ENCODE results near the gene ETS1. TPM values are rescaled to one million over a fixed set of nuclear protein-coding genes. Genes with fewer than 3 reads are reported as not detected.
"Not testable (repeated sequence)": the region's sequence is repeated elsewhere in the genome, so short reads cannot be mapped to it uniquely, and the experiment has no call there.

Gene ETS1
- total RNA-seq, 1 donor from 2014 or later: 90.8 TPM

DNA sequence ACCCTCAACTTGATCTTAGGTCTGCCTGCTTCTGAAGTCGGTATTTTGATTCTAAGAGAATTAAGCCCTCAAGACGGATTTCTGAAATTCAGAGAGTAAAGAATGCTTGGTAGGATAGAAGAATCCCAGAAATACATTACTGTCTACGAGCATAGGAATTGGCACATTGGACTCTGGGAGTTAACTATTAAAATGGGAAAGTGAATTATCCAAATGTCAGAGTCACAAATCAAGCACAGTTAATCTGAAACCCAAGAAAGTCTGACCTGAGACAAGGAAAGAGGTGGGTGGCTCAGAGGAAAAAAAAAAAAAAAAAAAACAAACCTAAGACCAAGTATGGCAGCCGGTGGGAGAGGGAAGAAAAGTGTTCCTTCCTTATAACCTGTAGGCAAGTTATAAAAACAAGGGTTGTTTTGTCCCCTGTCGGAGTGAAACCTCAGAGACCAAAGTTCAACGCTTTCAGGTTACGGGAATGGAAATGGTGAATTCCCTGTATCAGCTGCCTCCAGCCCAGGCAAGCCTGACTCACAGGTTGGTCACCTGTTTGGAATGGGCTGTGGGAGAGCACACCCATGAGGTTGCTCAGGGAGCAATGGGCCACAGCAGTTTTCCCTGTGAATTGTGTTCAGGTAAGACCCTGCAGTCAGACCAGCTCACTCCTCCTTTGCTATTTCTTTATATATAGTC, 139.0 kb downstream of the ETS1 start:
- DNase-seq (ENCODE audit: low spot score) (no peak), ATAC-seq (no peak)
- intact Hi-C loops (cut with DNase I): no loop called here

DNA sequence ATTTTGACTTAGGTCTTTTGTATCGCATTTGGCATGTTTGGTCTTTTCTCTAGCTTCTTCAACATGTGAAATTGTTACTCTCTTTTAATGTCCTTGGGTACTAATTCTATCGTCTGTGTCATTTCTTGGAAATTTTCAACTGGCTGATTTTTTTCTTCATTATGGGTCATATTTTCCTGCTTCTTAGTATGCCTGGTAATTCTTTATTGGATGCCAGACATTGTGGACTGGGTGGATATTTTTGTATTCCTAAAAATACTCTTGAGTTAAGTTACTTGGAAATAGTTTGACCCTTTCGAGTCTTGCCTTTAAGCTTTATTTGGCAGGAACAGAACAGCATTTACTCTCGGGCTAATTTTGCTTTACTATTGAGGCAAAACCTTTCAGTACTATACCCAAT, 140.1 kb downstream of the ETS1 start:
- intact Hi-C loops (cut with DNase I): no loop called here
- ATAC-seq (no peak), DNase-seq (ENCODE audit: low spot score) (no peak)

DNA sequence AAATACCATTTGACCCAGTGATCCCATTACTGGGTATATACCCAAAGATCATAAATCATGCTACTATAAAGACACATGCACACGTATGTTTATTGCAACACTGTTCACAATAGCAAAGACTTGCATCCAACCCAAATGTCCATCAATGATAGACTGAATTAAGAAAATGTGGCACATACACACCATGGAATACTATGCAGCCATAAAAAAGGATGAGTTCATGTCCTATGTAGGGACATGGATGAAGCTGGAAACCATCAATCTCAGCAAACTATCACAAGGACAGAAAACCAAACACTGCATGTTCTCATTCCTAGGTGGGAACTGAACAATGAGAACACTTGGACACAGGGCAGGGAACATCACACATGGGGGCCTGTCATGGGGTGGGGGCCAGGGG, 141.4 kb downstream of the ETS1 start:
- ATAC-seq; intact Hi-C loops (cut with DNase I); DNase-seq (ENCODE audit: low spot score): not testable (repeated sequence)

DNA sequence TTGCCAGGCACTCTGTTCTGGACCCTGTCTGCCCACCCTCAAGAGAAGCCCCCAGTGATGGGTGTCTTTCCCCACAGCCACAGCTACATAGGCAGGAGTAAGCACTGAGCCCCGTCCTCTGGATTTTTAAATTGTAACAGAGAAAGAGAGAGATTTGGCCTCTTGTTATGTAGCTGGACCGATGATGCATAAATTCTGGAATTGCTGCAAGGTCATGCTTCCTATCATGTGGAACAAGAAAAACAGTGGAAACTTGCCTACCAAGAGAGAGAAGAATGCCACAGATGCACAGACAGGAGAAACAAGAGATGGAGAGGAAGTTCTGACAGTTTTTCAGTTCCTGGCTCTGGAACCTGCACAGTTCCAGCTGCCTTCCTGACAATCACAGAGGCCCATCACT, 150.2 kb downstream of the ETS1 start:
- ATAC-seq: peak; percentile 94
- intact Hi-C loops (cut with DNase I): no loop called here
- no peak for DNase-seq (ENCODE audit: low spot score)

DNA sequence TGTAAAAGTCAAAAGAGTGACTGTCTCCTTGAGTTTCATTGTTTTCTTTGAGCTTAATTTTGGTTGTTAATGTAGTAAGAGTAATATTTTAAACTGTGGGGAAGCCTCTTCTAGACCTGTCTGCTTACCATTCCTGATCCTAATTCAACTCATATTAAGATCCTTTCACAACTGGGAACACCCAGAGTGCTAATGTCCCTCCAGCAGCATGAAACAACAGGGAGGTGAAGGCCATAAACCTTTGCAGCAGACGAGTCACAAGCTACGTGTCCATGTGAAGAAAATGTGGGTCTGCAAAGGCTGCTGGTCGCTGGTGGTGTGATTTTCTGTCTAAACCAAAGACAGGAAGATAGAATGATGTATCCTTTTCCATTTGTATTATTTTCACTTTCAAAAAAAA, 152.5 kb downstream of the ETS1 start:
- DNase-seq (ENCODE audit: low spot score) (no peak), ATAC-seq (no peak)
- intact Hi-C loops (cut with DNase I): no loop called here

DNA sequence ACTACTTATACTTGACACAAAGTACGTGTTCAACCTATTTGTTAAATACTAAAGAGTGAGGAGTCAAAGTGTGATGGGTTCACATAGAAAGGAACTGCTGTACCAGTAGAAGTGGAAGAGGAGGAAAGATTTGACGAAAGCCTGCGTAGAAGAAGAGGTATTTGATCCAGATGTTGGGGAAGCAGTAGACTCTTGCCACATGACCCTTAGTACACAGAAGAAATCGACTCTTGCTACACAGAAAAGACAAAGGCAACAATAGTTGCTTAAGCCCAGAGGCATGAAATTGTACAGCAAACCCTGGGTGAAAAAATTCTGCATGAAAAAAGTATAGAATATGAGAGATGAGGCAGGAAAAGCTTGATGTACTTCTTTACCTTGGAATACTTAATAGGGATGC, 152.9 kb downstream of the ETS1 start:
- ATAC-seq (no peak), DNase-seq (ENCODE audit: low spot score) (no peak)
- intact Hi-C loops (cut with DNase I): no loop called here

DNA sequence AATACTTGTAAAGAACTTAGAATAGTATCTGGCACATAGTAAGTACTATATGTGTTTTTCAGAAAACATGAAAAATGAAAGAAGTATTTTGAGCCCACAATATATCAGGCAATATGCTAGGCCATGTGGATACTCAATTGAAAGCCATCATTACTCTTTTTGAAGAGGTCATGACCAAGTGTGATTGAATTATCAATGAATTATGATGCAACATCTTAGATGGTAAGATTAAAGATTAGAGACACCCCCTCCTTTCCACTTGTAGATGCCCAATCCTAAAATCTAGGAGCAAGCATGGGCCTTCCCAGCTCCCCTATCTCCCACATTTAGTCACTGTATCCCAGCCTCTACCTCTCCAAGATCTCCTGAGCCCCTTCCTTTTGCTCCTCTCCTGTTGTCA, 154.4 kb downstream of the ETS1 start:
- ATAC-seq (no peak), DNase-seq (ENCODE audit: low spot score) (no peak)
- intact Hi-C loops (cut with DNase I): no loop called here

DNA sequence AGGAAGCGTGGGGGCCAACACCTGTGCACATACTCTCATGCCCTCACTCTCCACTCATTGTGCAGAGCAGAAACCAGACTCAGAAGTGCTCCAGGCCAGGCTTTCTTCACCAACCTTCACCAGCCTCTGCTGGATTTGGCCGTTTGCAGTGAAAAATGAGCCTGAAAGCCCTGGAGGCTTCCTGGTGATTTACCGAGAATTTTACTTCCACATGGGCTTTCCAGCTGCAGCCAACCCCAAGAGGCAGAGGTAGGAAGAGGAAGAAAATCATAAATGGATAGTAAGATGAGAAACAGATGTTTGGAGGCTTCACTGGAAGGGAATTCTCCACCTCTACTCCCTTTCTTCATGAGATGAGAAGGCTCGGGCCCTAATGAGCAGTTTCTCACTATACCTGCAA, 155.4 kb downstream of the ETS1 start:
- no peak for ATAC-seq
- intact Hi-C loops (cut with DNase I): no loop called here

DNA sequence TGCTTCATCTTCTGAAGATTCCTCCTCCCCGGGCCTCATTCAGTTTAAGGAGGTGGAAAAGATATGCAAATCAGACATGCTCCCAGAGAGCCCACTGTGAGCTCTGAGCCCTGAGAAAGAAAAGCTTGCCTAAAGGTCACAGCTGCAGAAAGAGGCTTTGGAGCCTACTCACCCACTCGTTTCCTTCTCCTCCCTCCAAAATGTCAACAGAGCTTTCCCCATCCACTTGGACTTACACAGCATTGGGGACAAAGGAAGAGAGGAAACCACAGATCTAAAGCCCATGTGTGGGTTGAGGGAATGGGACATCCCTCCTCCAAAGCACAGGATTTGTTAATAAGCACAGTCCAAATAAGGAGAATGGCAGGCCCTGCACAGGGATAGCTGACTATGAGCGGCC, 158.4 kb downstream of the ETS1 start:
- ATAC-seq (no peak), DNase-seq (ENCODE audit: low spot score) (no peak)
- intact Hi-C loops (cut with DNase I): no loop called here

More for the DNA sequence above, 155.4 kb downstream of the ETS1 start:
- no peak for DNase-seq (ENCODE audit: low spot score)

DNA sequence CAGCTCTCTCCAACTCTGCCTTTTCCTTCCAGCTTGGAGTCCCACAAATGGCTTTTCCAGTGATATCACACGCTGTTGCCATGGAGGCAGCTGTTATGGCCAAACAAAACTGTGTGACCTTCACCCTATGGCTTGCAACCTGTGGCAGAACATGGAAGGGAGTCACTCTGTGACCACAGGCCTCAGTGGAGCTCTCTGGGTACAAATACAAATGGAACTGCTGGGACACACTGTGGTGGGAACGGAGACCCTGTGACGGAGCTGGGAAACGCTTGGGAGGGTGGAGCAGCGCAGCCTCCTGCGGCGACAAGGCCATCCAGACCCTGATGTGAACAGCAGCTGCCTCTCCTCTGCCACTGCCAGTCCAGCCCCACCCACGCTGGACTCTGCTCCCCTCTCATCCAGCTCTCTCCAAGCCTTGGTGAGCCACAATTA, 162.5 kb downstream of the ETS1 start:
- ATAC-seq (peak; percentile 72), DNase-seq (ENCODE audit: low spot score) (no peak)
- intact Hi-C loops (cut with DNase I): no loop called here

DNA sequence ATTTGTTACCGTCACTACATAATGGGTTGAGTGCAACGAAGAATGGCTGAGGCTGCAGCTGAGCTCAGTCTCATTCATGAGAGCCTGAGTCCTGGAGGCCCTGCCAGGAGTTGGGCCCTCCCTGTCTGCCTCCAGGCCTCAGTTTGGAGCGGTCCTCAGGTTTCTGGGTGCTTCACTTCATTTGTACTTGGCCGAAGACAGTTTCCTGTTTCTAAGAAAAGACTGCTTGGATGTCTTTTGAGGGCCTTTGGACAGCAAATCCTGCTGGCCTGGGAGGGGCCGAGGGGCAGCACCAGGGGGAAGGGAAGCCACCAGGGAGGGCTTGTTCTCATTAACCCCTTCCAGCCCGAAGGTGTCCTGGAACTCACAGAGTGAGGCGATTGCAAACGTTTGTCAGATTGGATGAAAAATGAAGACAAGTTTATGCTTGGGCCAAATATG, 163.1 kb downstream of the ETS1 start:
- intact Hi-C loops (cut with DNase I): no loop called here
- peak; percentile 60 for DNase-seq (ENCODE audit: low spot score)
- peak; percentile 88 for ATAC-seq

DNA sequence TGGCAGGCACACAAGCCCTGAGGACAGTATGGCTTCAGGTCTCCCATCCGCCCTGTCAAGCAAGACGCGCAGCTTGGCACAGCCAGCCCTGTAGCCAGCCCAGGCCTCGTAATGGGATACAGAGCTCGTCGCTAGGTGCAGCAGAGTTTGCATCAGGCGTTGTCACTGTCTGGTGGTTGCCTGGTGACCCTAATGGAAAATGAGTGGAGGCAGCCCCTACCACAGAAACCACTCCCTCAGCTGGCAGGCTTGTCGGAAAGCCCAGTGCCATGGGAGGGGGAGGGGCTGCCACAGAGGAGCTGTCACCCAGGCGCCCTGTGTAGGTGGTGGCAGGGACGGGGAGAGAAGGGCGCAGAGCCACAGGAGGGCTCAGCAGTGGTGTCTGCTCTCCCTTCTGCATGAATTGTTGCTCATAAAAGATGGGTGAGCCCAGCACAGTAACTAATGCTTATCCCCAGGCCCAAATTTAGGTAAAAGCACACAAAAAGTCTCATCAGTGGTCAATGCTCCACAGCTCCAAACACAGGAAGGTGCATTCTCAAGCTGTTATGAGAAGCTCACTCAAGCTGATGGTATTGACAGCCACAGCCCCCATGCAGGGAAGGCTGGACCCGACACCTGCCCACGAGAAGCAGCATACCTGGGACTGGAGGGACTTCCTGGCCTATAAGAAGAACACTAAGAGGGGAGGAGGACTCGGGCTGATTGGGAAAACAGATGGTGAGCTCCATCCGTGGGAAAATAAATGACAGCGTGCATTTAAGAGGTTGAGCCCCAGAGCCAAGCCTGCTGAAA, 164.6 kb downstream of the ETS1 start:
- intact Hi-C loops (cut with DNase I): no loop called here
- no peak for DNase-seq (ENCODE audit: low spot score)
- ATAC-seq: no peak

DNA sequence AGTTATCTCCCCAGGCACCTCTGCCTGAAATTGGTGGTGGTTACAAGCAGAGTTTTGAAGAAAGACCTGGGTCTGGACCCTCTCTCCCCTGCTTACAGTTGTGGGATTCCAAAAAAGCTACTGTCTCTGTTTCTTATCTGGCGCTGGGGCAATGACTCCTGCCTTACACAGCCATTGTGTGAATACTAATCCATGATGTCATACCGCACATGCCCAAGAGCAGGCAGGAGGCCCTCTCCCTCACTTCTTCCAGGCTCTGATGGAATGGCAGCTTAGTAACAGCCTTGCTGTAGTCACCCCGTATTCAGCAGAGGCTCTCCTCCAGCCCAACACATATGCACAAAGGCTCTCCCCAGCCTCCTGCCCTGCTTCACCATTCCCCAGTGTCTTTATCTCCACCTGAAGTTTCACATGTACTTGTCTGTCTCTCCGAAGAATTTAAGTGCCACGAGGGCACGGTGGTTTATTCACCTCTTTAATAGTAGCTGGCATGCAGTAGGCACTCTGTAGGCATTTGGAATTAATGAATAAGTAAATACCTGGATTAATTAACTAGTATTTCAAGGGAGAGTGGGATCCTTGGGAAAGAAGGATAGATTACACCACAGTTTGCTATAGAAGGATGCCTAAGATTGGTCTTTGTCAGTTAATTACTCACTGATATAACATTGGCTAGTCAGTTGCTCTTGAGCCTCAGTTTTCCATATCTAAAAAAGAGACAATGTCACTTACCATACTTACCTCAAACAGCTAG, 165.6 kb downstream of the ETS1 start:
- intact Hi-C loops (cut with DNase I): no loop called here
- no peak for DNase-seq (ENCODE audit: low spot score)
- ATAC-seq: no peak

DNA sequence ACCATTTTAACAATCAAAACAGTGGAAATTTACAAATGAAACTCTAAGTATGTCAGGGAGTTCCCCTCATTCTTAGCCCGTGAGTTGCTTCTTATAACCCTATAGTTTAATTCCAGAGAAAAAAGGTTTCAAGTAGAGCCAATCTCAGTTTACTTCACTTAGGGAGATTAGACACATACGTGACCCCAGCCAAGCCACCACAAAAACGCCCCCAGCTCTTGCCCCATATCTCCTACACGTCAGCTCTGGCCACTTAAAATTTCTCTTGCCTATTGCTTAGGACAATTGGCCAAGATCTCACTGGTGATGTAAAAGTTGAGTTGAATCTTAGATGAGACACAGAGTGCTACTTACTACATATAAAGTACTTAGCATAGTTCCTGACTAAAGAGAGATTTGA, 166.4 kb downstream of the ETS1 start:
- DNase-seq (ENCODE audit: low spot score) (no peak), ATAC-seq (no peak)
- intact Hi-C loops (cut with DNase I): no loop called here

DNA sequence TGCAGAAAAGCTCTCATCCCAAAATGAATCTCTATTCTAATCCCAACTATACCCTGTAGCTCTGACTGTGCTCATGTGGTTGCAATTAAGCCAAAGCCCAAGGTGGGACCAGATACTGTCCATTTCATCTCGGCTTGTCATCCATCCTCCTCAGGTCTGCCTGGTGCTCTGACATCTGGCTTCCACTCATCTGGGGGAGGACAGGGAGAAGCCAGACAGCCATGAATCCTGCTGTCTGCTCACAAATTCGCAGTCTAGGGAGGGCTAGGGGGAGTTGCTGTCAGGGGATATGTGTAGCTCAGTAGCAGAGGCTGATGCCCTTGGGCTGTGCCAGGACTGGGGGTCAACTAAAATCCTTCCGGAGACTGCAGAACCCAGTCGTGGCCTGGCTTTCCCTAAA, 167.1 kb downstream of the ETS1 start:
- intact Hi-C loops (cut with DNase I): no loop called here
- no peak for ATAC-seq
- no peak for DNase-seq (ENCODE audit: low spot score)

DNA sequence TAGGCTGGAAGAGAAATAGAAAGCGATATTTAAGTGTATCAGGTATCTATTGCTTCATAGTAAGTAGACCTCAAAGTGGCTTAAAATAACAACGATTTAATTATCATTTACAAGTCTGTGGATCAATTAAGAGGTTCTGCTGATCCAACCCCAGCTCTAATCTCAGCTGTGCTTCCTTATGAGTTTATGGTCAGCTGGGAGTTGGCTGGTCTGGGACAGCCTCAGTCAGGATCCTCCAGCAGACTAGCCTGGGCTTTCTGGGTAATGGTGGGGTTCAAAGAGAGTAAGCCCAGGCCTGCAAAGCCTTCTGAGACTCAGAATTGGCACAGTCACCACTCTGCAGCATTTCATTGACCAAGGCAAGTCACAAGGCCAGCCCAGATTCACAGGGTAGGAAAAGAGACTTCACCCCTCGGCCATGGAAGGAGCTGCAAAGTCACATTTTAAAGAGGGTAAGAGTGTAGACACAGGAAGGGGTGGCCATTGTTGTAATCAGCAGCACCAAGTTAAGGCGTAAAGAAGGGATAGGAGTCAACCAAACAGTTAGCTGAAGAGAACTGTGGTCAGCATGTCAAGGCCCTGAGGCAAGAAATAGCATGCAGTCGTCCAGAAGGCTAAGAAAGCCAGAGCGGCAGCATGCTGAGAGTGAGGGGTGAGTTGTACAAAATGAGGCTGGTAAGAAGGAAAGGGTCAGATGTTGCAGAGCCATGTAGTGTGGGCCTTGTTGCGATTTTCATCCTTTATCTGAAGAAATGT, 168.2 kb downstream of the ETS1 start:
- no peak for ATAC-seq
- intact Hi-C loops (cut with DNase I): no loop called here
- no peak for DNase-seq (ENCODE audit: low spot score)

DNA sequence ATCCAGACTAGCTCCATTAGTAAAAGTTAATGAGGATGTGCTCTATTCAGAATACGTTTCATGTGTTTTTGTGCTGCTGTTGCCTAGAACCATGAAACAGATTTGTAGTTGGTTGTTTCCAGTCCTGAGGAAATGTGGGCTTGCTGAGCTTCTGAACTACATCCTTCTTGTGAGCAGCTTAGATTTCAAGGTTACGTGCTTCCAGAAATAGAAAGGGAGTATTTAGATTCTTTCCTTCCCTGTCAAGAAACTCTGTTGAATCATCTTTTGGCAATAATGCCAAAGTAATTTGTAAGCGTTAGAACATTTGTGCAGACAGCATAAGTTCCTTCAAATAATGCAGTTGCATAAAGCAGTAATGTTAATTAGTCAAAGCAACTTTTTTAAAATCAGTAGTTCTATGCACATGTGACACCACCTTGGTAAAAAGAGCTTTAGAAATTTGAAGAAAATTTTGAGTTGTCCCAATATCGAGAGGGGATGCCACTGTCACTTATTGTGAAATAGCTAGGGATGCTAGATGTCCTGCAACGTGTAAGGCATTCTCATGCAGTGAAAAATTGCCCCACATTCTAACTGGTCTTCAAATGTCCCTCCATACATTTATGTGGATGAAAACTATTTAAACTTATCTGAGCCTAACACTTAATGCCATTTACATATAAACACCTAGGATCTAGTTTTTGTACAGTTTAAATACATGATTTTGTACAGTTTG, 169.6 kb downstream of the ETS1 start:
- ATAC-seq (peak; percentile 49), DNase-seq (ENCODE audit: low spot score) (no peak)
- intact Hi-C loops (cut with DNase I): no loop called here

DNA sequence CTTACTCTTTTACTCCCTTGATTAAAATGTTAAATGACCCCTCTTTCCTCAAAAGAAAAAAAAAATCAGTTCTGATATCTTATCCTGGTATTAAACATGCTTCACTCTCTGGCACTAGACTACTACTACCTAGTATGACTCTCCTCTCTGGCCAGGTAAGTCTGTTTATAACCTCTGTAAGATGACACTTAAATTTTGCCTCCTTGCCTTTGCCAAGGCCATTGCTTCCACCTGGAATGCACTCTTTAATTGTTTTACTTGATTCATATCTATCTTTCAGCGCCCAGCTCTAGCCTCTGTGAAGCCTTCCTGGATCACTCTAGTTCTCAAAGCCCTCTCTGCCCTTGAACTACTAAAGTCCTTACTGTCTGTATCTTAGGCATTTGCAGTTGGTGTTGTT, 170.4 kb downstream of the ETS1 start:
- DNase-seq (ENCODE audit: low spot score): no peak
- intact Hi-C loops (cut with DNase I): no loop called here
- no peak for ATAC-seq

DNA sequence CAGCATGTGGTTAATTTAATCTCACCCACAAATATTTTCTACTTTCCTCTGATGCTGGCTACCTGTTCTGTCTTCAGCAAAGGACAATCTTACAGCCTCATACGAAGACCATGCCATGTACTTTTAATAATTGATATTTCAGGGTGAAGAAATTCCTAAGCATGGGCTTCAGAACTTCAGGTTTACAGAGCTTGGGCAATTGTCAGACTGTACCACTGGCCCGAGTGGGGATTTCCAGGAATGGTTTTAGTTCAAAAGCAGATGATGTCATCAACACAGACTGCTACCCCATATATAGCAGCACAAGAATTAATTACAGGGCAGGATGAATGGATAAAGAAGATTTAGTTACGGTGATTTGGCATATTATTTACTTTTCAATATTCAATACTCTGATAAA, 171.8 kb downstream of the ETS1 start:
- ATAC-seq: no peak
- no peak for DNase-seq (ENCODE audit: low spot score)
- intact Hi-C loops (cut with DNase I): no loop called here

All from sciatic nerve (tissue), 2 donors.